Neural cell (in vitro differentiated cells): ENCODE measurements around the gene CTRL.

Experiments
- EZH2 ChIP-seq: fragments of 200-600, 300-800 bp; shearing (Covaris generic), sonication (generic); IDR thresholded peaks from 2 replicates; pipeline ENCODE4 v1.6.1; 2014; ENCODE audit warnings: antibody characterized with exemption, low read length, borderline replicate concordance, mild to moderate bottlenecking; ENCODE audit not compliant: insufficient read depth, poor library complexity, severe bottlenecking
- TF ChIP-seq, protein P1 (sequence below): fragments of 450-650 bp; IDR thresholded peaks from 2 replicates; pipeline ENCODE4 v1.5.1; 2014; ENCODE audit warnings: antibody characterized with exemption, mild to moderate bottlenecking, moderate library complexity; ENCODE audit not compliant: poor library complexity, severe bottlenecking
- TF ChIP-seq, protein P2 (sequence below): IDR thresholded peaks from 2 replicates; pipeline ENCODE4 v1.6.1; 2012; ENCODE audit warnings: borderline replicate concordance

DNA sequence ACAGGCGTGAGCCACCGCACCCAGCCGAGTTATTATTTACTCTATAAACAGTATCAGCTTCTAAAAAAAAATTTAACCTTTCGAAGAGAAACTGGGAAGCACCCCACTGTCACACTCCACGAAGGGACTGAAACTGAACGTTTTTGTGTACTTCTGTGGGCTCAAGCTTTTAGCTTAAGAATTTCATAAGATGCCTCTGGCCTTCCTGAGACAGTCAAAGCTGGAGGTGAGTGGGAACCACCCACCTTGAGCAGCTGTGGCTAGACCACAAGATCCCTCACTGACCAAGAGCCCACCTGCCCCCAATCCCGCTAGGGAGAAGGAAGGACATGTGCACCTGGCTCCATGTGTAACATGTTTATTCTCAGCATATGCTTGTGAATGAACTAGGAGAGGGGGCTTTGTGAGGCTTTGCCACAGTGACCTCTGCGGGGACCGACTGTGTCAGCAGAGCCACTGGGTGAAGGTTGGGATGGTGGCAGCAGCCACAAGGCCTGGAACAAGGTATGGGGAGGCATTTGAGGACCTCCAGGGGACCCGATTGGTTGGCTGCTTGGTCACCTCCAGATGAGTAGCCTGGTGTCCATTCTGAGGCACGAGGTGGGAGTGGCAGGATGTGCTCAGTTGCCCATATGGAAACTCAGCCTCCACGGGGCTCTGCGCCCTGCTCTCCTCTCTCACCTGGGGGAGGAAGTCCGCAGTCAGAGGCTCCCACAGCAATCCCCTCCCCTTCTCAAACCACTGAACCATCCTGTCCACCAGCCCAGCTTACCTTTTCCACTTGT is 43.9 kb upstream of the CTRL start:
- TF ChIP-seq, protein P1, sequence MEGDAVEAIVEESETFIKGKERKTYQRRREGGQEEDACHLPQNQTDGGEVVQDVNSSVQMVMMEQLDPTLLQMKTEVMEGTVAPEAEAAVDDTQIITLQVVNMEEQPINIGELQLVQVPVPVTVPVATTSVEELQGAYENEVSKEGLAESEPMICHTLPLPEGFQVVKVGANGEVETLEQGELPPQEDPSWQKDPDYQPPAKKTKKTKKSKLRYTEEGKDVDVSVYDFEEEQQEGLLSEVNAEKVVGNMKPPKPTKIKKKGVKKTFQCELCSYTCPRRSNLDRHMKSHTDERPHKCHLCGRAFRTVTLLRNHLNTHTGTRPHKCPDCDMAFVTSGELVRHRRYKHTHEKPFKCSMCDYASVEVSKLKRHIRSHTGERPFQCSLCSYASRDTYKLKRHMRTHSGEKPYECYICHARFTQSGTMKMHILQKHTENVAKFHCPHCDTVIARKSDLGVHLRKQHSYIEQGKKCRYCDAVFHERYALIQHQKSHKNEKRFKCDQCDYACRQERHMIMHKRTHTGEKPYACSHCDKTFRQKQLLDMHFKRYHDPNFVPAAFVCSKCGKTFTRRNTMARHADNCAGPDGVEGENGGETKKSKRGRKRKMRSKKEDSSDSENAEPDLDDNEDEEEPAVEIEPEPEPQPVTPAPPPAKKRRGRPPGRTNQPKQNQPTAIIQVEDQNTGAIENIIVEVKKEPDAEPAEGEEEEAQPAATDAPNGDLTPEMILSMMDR: no peak
- TF ChIP-seq EZH2: no peak
- TF ChIP-seq, protein P2, sequence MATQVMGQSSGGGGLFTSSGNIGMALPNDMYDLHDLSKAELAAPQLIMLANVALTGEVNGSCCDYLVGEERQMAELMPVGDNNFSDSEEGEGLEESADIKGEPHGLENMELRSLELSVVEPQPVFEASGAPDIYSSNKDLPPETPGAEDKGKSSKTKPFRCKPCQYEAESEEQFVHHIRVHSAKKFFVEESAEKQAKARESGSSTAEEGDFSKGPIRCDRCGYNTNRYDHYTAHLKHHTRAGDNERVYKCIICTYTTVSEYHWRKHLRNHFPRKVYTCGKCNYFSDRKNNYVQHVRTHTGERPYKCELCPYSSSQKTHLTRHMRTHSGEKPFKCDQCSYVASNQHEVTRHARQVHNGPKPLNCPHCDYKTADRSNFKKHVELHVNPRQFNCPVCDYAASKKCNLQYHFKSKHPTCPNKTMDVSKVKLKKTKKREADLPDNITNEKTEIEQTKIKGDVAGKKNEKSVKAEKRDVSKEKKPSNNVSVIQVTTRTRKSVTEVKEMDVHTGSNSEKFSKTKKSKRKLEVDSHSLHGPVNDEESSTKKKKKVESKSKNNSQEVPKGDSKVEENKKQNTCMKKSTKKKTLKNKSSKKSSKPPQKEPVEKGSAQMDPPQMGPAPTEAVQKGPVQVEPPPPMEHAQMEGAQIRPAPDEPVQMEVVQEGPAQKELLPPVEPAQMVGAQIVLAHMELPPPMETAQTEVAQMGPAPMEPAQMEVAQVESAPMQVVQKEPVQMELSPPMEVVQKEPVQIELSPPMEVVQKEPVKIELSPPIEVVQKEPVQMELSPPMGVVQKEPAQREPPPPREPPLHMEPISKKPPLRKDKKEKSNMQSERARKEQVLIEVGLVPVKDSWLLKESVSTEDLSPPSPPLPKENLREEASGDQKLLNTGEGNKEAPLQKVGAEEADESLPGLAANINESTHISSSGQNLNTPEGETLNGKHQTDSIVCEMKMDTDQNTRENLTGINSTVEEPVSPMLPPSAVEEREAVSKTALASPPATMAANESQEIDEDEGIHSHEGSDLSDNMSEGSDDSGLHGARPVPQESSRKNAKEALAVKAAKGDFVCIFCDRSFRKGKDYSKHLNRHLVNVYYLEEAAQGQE: no peak
